Kidney epithelial cell (primary cell): ENCODE data around the gene OPN4. TPM values are rescaled to one million over a fixed set of nuclear protein-coding genes. Genes with fewer than 3 reads are reported as not detected.

Source experiments
- DNase-seq: peaks from one replicate; pipeline ENCODE4 v3.0.0-alpha.2; 2010; ENCODE audit warnings: low read depth
- H3K27me3 ChIP-seq: 2 replicates; pipeline ENCODE4 v1.6.0; 2011; ENCODE audit warnings: low read length; ENCODE audit not compliant: control insufficient read depth, insufficient read depth
- H3K36me3 ChIP-seq: 2 replicates; pipeline ENCODE4 v1.5.1; 2011; ENCODE audit warnings: low read length; ENCODE audit not compliant: control insufficient read depth, insufficient read depth
- H3K4me3 ChIP-seq: 2 replicates; pipeline ENCODE4 v1.5.1; 2011; ENCODE audit warnings: low read depth, mild to moderate bottlenecking, control low read depth, low read length
- total RNA-seq: library from RNA; depleted of rRNA; stranded (reverse); fragments of >200 nt; gene quantifications from 2 replicates; pipeline ENCODE4 v1.2.3, GENCODE V29; 2015
- TF ChIP-seq, protein P1 (sequence below): IDR thresholded peaks from 2 replicates; pipeline ENCODE4 v1.5.1; 2011; ENCODE audit warnings: mild to moderate bottlenecking, moderate library complexity, low read length, control low read depth, inconsistent platforms; ENCODE audit not compliant: insufficient read depth, poor library complexity, severe bottlenecking

OPN4 gene
- total RNA-seq, 1 donor from 2014 or later, result not detected

DNA sequence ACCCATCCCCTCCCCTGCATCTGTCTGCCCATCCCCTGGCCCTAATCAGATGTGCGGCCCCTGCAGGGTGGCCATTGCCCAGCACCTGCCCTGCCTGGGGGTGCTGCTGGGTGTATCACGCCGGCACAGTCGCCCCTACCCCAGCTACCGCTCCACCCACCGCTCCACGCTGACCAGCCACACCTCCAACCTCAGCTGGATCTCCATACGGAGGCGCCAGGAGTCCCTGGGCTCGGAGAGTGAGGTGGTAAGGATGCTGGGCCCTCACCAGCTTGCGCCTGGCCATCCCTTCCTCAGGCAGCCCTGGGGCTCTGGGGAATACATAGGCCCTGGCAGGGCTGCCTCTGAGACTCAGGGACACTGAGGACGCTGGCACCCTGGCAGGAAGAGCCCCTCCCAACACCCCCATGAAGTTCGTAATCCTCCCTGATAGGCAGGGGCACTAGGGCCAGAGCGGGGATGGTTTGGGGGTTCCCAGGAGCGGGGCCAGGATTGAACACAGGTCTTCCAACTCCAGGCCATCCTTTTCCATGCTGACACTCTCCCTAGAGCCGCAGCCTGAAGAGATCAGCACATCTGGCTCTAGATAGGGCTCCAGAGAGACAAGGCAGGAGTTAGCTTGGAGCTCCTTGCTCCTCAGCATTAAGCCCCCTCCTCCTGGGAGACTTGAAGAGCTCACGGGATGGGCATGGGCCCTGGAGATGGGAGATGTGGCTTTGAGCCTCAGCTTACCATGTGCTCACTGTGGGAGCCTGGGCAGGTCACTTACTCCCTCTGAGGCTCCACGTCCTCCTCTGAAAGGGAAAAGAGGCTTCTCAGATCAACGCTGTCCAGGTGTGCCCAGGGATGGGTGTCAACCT, 8.1 kb downstream of the OPN4 start:
- DNase-seq, result no peak
- Histone ChIP-seq H3K27me3 (peaks cover 7% of the 10 kb centered on the region), H3K36me3 (no peaks in the 10 kb centered on the region), H3K4me3 (no peak overlapping the region)
- TF ChIP-seq, protein P1, sequence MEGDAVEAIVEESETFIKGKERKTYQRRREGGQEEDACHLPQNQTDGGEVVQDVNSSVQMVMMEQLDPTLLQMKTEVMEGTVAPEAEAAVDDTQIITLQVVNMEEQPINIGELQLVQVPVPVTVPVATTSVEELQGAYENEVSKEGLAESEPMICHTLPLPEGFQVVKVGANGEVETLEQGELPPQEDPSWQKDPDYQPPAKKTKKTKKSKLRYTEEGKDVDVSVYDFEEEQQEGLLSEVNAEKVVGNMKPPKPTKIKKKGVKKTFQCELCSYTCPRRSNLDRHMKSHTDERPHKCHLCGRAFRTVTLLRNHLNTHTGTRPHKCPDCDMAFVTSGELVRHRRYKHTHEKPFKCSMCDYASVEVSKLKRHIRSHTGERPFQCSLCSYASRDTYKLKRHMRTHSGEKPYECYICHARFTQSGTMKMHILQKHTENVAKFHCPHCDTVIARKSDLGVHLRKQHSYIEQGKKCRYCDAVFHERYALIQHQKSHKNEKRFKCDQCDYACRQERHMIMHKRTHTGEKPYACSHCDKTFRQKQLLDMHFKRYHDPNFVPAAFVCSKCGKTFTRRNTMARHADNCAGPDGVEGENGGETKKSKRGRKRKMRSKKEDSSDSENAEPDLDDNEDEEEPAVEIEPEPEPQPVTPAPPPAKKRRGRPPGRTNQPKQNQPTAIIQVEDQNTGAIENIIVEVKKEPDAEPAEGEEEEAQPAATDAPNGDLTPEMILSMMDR, result no peak

DNA sequence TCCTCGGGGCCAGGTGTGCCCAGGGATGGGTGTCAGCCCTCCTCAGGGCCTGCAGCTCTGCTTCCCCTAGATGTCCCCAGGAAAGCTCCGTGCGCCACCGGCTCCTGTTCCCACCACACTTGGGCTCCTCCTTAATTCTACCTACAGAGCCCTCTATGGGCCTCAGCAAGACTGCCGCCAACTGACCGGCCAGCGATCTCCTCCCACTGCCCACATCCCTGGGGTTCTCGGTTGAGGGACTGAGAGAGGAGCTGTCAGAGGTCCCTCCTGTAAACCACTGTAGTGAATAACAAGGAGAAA, 8.6 kb downstream of the OPN4 start:
- TF ChIP-seq, protein P1, result no peak
- no peak for DNase-seq
- H3K27me3 ChIP-seq, result peaks cover 7% of the 10 kb centered on the region
- no peak overlapping the region for H3K4me3 ChIP-seq
- H3K36me3 ChIP-seq, result no peaks in the 10 kb centered on the region

DNA sequence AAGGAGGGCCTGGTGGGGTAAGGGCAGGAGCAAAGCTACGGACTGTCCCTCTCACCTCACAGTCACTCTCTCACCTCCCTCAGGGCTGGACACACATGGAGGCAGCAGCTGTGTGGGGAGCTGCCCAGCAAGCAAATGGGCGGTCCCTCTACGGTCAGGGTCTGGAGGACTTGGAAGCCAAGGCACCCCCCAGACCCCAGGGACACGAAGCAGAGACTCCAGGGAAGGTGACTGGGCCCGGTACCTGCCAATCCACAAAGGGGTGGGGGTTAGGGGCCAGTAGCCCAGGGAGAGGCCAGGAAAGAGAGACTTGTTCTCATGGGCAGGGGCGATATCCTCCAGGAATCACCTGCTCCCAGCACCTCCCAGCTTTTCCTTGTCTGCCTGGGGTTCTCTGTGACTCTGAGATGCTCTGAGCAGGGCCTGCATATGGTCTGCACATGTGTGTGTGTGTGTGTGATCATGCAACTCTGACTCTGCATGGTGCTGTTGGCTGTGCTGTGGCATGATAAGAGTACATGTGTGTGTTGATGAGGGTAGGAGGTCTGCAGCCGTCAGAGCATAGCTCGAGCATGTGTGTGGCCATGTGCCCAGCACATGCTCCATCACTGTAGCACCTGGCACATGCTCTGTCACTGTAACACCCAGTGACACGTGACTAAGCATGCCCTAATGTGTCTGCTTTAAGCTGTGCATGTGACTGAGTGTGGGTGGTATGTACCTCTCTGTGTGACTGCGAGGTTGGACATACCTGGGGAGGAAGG, 9.4 kb downstream of the OPN4 start:
- no peaks in the 10 kb centered on the region for H3K36me3 ChIP-seq
- TF ChIP-seq, protein P1, result no peak
- DNase-seq, result no peak
- peaks cover 4% of the 10 kb centered on the region for H3K27me3 ChIP-seq
- no peak overlapping the region for H3K4me3 ChIP-seq

DNA sequence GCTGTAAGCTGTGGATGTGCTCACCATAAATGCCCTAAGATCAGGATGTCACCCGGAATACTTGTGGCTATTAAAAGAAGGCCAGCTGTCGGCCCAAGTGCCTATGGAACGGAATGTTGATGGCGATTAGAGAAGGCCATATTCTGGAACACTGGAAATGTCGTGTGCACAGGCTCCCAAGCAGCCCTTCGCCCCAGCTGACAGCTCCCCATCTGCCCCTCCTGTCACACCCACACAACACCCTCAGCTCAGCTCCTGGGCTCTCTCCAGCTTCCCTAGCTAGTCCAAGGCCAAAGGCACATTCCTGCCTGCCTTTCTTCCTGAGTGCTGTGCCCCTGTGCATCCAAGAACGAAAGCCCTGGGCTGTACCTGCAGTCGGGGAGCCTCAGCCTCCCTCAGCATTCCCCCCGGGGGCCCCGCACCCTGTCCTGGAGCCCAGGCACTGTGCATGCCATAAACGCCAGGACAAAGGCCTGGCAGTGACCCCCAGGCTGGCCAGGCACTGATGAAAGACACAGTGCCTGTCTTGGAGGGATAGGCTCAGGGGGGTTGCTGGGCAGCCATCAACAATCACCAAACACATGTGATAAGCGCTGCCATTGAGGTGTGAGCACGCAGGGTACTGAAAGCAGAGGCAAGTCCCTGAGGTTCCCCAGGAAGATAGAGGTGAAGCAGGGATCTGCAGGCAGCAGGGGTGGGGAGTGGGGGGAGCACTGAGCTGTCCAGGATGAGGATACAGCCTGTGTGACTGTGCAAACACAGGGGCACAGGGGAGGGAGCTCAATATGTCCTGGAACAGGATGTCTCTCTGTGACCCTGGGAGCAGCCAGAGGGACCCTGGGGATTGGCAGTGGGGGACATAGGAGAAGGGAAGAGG, 10.2 kb downstream of the OPN4 start:
- no peaks in the 10 kb centered on the region for H3K36me3 ChIP-seq
- no peak for DNase-seq
- H3K27me3 ChIP-seq, result peaks cover 4% of the 10 kb centered on the region
- TF ChIP-seq, protein P1, result no peak
- H3K4me3 ChIP-seq, result no peak overlapping the region

DNA sequence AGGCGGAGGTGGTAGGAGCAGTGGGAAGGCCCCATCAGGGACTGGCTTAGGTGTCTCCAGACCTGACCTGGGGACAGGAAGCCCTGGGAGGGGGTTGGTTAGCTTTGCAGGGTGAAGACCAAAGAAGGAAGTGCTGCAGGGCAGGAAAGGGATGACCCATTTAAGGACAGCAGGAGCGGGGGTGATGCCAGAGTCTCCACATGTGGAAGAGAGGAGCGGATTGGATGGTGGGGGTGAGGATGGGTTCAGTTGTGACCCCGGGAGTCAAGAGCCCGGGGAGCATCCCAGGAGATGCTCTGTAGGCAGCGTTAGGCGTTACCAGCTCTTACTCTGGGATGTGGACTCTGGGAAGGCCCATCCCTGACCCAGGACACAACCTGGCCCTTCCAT, 10.9 kb downstream of the OPN4 start:
- no peak for DNase-seq
- Histone ChIP-seq H3K27me3 (peaks cover 4% of the 10 kb centered on the region), H3K36me3 (no peaks in the 10 kb centered on the region), H3K4me3 (no peak overlapping the region)
- TF ChIP-seq, protein P1, result no peak
